H9 (cell line): Measurements from ENCODE around the gene RNASE1. TPM values are rescaled to one million over a fixed set of nuclear protein-coding genes. Genes with fewer than 3 reads are reported as not detected.

ENCODE experiments used
- DNase-seq: peaks from one replicate; pipeline ENCODE4 v3.0.0-alpha.2; 2017
- H2AFZ ChIP-seq: one replicate; pipeline ENCODE4 v1.6.1; 2013; ENCODE audit warnings: mild to moderate bottlenecking, low read length, control low read depth, moderate library complexity
- H2AK5ac ChIP-seq: 2 replicates; pipeline ENCODE4 v1.6.1; 2013; ENCODE audit warnings: low read length, control low read depth, mixed read lengths; ENCODE audit not compliant: insufficient read length
- H2BK120ac ChIP-seq: one replicate; pipeline ENCODE4 v1.6.1; 2013; ENCODE audit warnings: low read depth, mild to moderate bottlenecking, low read length, control low read depth, inconsistent platforms; ENCODE audit not compliant: poor library complexity, severe bottlenecking
- H2BK12ac ChIP-seq: 2 replicates; pipeline ENCODE4 v1.6.1; 2013; ENCODE audit warnings: low read length, control low read depth, mixed read lengths, low read depth; ENCODE audit not compliant: insufficient read length
- H2BK15ac ChIP-seq: 2 replicates; pipeline ENCODE4 v1.6.1; 2013; ENCODE audit warnings: low read depth, low read length, control low read depth
- H2BK20ac ChIP-seq: one replicate; pipeline ENCODE4 v1.6.1; 2013; ENCODE audit warnings: low read depth, mild to moderate bottlenecking, low read length, control low read depth, inconsistent platforms; ENCODE audit not compliant: poor library complexity, severe bottlenecking
- H2BK5ac ChIP-seq: 2 replicates; pipeline ENCODE4 v1.6.1; 2013; ENCODE audit warnings: low read length, control low read depth, mixed read lengths; ENCODE audit not compliant: insufficient read length
- H3K14ac ChIP-seq: 2 replicates; pipeline ENCODE4 v1.6.1; 2013; ENCODE audit warnings: low read length, control low read depth; ENCODE audit not compliant: insufficient read depth
- H3K18ac ChIP-seq: 2 replicates; pipeline ENCODE4 v1.6.1; 2013; ENCODE audit warnings: low read depth, mild to moderate bottlenecking, mixed read lengths, low read length, control low read depth; ENCODE audit not compliant: insufficient read length
- H3K23ac ChIP-seq: 2 replicates; pipeline ENCODE4 v1.6.1; 2013; ENCODE audit warnings: low read length, control low read depth, mixed read lengths, low read depth; ENCODE audit not compliant: insufficient read length
- H3K23me2 ChIP-seq: 2 replicates; pipeline ENCODE4 v1.6.1; 2013; ENCODE audit warnings: low read depth, mild to moderate bottlenecking, mixed read lengths, low read length, control low read depth; ENCODE audit not compliant: insufficient read length, poor library complexity, severe bottlenecking
- H3K27ac ChIP-seq: 2 replicates; pipeline ENCODE4 v1.5.1; 2013; ENCODE audit warnings: low read length, control low read depth, mixed read lengths, low read depth; ENCODE audit not compliant: insufficient read length
- H3K27me3 ChIP-seq: 2 replicates; pipeline ENCODE4 v1.6.1; 2013; ENCODE audit warnings: low read length, control low read depth, inconsistent platforms; ENCODE audit not compliant: insufficient read depth
- H3K4ac ChIP-seq: 2 replicates; pipeline ENCODE4 v1.6.1; 2013; ENCODE audit warnings: low read depth, mild to moderate bottlenecking, control low read depth, inconsistent platforms, low read length, moderate library complexity
- H3K4me1 ChIP-seq: 2 replicates; pipeline ENCODE4 v1.6.1; 2013; ENCODE audit warnings: low read length, control low read depth, inconsistent platforms; ENCODE audit not compliant: insufficient read depth
- H3K4me2 ChIP-seq: 2 replicates; pipeline ENCODE4 v1.6.1; 2013; ENCODE audit warnings: low read length, control low read depth, mixed read lengths; ENCODE audit not compliant: insufficient read length, insufficient read depth
- H3K56ac ChIP-seq: 2 replicates; pipeline ENCODE4 v1.6.1; 2013; ENCODE audit warnings: low read depth, mild to moderate bottlenecking, mixed read lengths, low read length, control low read depth; ENCODE audit not compliant: insufficient read length
- H3K79me1 ChIP-seq: 2 replicates; pipeline ENCODE4 v1.6.1; 2013; ENCODE audit warnings: low read depth, mild to moderate bottlenecking, moderate library complexity, low read length, control low read depth, inconsistent platforms; ENCODE audit not compliant: insufficient read depth, poor library complexity, severe bottlenecking
- H3K79me2 ChIP-seq: 2 replicates; pipeline ENCODE4 v1.6.1; 2013; ENCODE audit warnings: low read length, control low read depth, inconsistent platforms; ENCODE audit not compliant: insufficient read depth
- H3K9ac ChIP-seq: 2 replicates; pipeline ENCODE4 v1.6.1; 2013; ENCODE audit warnings: low read length, control low read depth, mixed read lengths; ENCODE audit not compliant: insufficient read length; ENCODE audit errors: extremely low read depth
- H3K9me3 ChIP-seq: one replicate; pipeline ENCODE4 v1.6.1; 2013; ENCODE audit warnings: low read depth, low read length, inconsistent platforms; ENCODE audit not compliant: control insufficient read depth
- H3T11ph ChIP-seq: one replicate; pipeline ENCODE4 v1.6.1; 2013; ENCODE audit warnings: mild to moderate bottlenecking, low read length, control low read depth, inconsistent platforms
- H4K20me1 ChIP-seq: one replicate; pipeline ENCODE4 v1.6.1; 2013; ENCODE audit not compliant: control insufficient read depth, insufficient read length, insufficient read depth
- H4K5ac ChIP-seq: 2 replicates; pipeline ENCODE4 v1.6.1; 2013; ENCODE audit warnings: low read depth, mild to moderate bottlenecking, mixed read lengths, low read length, control low read depth; ENCODE audit not compliant: insufficient read length
- H4K8ac ChIP-seq: replicated peaks from 2 replicates; pipeline ENCODE4 v1.6.1; 2013; ENCODE audit warnings: low read length, control low read depth, mixed read lengths, low read depth; ENCODE audit not compliant: insufficient read length
- H4K91ac ChIP-seq: 2 replicates; pipeline ENCODE4 v1.6.1; 2013; ENCODE audit warnings: low read depth, mild to moderate bottlenecking, moderate library complexity, mixed read lengths, low read length, control low read depth; ENCODE audit not compliant: insufficient read length
- H3K27ac Mint-ChIP-seq, 3 experiments: 2 replicates in 2 of 3; 3 replicates in 1 of 3; pipeline ENCODE4 v1.8.0; 2020 to 2021; ENCODE audit warnings: mixed read lengths in 3 of 3, mild to moderate bottlenecking in 1 of 3, moderate library complexity in 1 of 3
- H3K27me3 Mint-ChIP-seq: 2 replicates; pipeline ENCODE4 v1.8.0; 2021; ENCODE audit warnings: low read depth, mild to moderate bottlenecking, moderate library complexity, mixed read lengths
- H3K36me3 Mint-ChIP-seq, 3 experiments: 2 replicates in 2 of 3; 3 replicates in 1 of 3; pipeline ENCODE4 v1.8.0; 2020 to 2021; ENCODE audit warnings: low read depth in 3 of 3, mixed read lengths in 3 of 3; ENCODE audit not compliant: insufficient read depth in 1 of 3
- H3K4me1 Mint-ChIP-seq, 2 experiments: 2 replicates each; pipeline ENCODE4 v1.8.0; 2020; ENCODE audit warnings: mixed read lengths in 2 of 2
- H3K4me3 Mint-ChIP-seq, 2 experiments: 2 replicates in 1 of 2; 3 replicates in 1 of 2; pipeline ENCODE4 v1.8.0; 2020 to 2021; ENCODE audit warnings: mild to moderate bottlenecking in 2 of 2, mixed read lengths in 2 of 2, moderate library complexity in 1 of 2
- H3K9me3 Mint-ChIP-seq, 2 experiments: 2 replicates in 1 of 2; 3 replicates in 1 of 2; pipeline ENCODE4 v1.8.0; 2020; ENCODE audit warnings: mild to moderate bottlenecking in 2 of 2, mixed read lengths in 2 of 2, moderate library complexity in 1 of 2
- CTCF ChIP-seq: fragments of 200-600 bp; sonication (generic); conservative IDR thresholded peaks from 3 replicates; pipeline ENCODE4 v1.8.0; 2021; ENCODE audit warnings: antibody characterized with exemption, mild to moderate bottlenecking
- WGBS: extraction: QIAGEN DNeasy Blood & Tissue Kit; methylation state at CpG from one replicate; pipeline ENCODE4 v1.1.7; 2013; ENCODE audit warnings: missing lambda C conversion rate, low lambda C conversion rate, mixed read lengths; ENCODE audit not compliant: insufficient read length; ENCODE audit errors: extremely low coverage; 5-methylcytosine and 5-hydroxymethylcytosine counted together
- total RNA-seq: library from RNA; stranded (reverse); gene quantifications from 2 replicates; pipeline ENCODE4 v1.2.1, GENCODE V29; 2021

RNASE1 gene
- total RNA-seq, 1 experiment from 2014 or later, result 1.2 TPM

- no peaks in the 10 kb centered on the region for H3K27me3 ChIP-seq
- H3K27ac ChIP-seq, result no peak overlapping the region
- H3K56ac ChIP-seq, result no peak overlapping the region
- H2BK12ac ChIP-seq, result no peak overlapping the region
- no peak for TF ChIP-seq CTCF
- no peaks in the 10 kb centered on the region for H3K9me3 Mint-ChIP-seq
- H2BK20ac ChIP-seq, result no peak overlapping the region
- H3K4me2 ChIP-seq, result no peak overlapping the region
- H4K91ac ChIP-seq, result no peak overlapping the region
- H3T11ph ChIP-seq, result no peak overlapping the region
- H3K4me1 ChIP-seq, result peaks cover 2% of the 10 kb centered on the region; the same call in 1 of the 2 replicates
- no peak overlapping the region for H2AFZ ChIP-seq
- H3K4me1 Mint-ChIP-seq, result peaks cover 24 to 29% of the 10 kb centered on the region in 2 experiments
- H3K27ac Mint-ChIP-seq, result no peak overlapping the region
- H3K27me3 Mint-ChIP-seq, result no peaks in the 10 kb centered on the region; the same call in none of the 2 replicates
- no peak overlapping the region for H4K5ac ChIP-seq
- no peak overlapping the region for H2BK5ac ChIP-seq
- no peak for DNase-seq
- H3K79me2 ChIP-seq, result no peaks in the 10 kb centered on the region
- no peak overlapping the region for H3K9ac ChIP-seq
- no peak overlapping the region for H4K8ac ChIP-seq
- no peak overlapping the region for H2BK120ac ChIP-seq
- H4K20me1 ChIP-seq, result no peaks in the 10 kb centered on the region
- no peak overlapping the region for H3K18ac ChIP-seq
- H3K23ac ChIP-seq, result no peak overlapping the region
- no peak overlapping the region for H2BK15ac ChIP-seq
- no peak overlapping the region for H3K4me3 Mint-ChIP-seq
- H3K14ac ChIP-seq, result no peak overlapping the region
- no peak overlapping the region for H3K4ac ChIP-seq
- WGBS, result no CpG with 5 or more reads among the region's 3 CpGs
- H3K79me1 ChIP-seq, result no peaks in the 10 kb centered on the region
- H3K9me3 ChIP-seq, result no peaks in the 10 kb centered on the region
- H2AK5ac ChIP-seq, result no peak overlapping the region
- peaks cover 0 to 4% (median 0%) of the 10 kb centered on the region in 3 experiments; a peak in 2 of 7 replicates for H3K36me3 Mint-ChIP-seq
- H3K23me2 ChIP-seq, result no peaks in the 10 kb centered on the region
Measured at GRCh38 chr14:20789230-20789813, 13.3 kb downstream of the RNASE1 start.
